ENCODE data around the gene TBX3. TPM values are rescaled to one million over a fixed set of nuclear protein-coding genes. Genes with fewer than 3 reads are reported as not detected.
A peak's percentile ranks its signal among the peaks of the same experiment; 100 is the strongest.

TBX3 gene
- polyA plus RNA-seq, 2 of the 4 experiments (the other 2 are of a cell fraction), result 22.8 to 28.0 TPM

DNA sequence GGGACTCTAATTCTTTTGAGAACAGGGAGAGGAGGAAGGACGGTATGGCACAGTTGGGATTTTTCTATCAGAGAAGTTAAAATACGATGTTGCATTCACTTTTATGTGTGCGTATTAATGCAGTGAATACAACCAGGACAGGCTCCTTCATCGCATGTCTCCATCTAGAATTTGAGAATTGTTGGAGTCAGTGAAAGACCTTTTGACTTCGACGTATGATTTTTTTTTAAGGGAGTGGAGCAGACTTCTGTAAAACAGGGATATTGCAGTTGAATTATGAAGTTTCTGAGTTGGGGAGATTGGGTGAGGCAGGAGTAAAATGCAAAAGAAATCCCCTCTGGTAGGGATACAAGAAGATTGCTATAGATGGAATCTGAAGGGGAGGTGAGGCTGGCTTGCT, 9.6 kb upstream of the TBX3 start:
- Histone ChIP-seq H3K4me2 (no peak overlapping the region), H3K4me1 (no peaks in the 10 kb centered on the region), H3K9me3 (no peaks in the 10 kb centered on the region), H3K4me3 (no peak overlapping the region), H3K27ac (no peak overlapping the region)
- CTCF ChIA-PET, result interaction anchor here (1.0 kb wide), 1 partner anchor 9 kb away, joined by 3 read pairs; no protein-coding TSS in a partner anchor
- FAIRE-seq, result no peak
- DNase-seq (ENCODE audit: low read depth in 1 of 2, low spot score in 1 of 2), result no peak
- 84% methylated on average over 6 of the region's 6 CpGs for WGBS (ENCODE audit: missing lambda C conversion rate)
- TF ChIP-seq, protein P1, sequence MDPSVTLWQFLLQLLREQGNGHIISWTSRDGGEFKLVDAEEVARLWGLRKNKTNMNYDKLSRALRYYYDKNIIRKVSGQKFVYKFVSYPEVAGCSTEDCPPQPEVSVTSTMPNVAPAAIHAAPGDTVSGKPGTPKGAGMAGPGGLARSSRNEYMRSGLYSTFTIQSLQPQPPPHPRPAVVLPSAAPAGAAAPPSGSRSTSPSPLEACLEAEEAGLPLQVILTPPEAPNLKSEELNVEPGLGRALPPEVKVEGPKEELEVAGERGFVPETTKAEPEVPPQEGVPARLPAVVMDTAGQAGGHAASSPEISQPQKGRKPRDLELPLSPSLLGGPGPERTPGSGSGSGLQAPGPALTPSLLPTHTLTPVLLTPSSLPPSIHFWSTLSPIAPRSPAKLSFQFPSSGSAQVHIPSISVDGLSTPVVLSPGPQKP (IDR thresholded peaks at IDR 0.05; ENCODE audit: low read depth, low read length), result no peak
- TF ChIP-seq HDAC2 (IDR thresholded peaks at IDR 0.05), result no peak
- TF ChIP-seq FOXS1 (CRISPR knock-in tag; IDR thresholded peaks at IDR 0.05), result no peak
- TF ChIP-seq ESRRA (IDR thresholded peaks at IDR 0.05; ENCODE audit: borderline replicate concordance, low read length), result no peak
- no peak for TF ChIP-seq PHF8 (IDR thresholded peaks at IDR 0.05; ENCODE audit: borderline replicate concordance, low read depth)
- TF ChIP-seq JUNB (IDR thresholded peaks at IDR 0.05), result no peak
- no peak for TF ChIP-seq KDM5A (IDR thresholded peaks at IDR 0.05)
- TF ChIP-seq, protein P2, sequence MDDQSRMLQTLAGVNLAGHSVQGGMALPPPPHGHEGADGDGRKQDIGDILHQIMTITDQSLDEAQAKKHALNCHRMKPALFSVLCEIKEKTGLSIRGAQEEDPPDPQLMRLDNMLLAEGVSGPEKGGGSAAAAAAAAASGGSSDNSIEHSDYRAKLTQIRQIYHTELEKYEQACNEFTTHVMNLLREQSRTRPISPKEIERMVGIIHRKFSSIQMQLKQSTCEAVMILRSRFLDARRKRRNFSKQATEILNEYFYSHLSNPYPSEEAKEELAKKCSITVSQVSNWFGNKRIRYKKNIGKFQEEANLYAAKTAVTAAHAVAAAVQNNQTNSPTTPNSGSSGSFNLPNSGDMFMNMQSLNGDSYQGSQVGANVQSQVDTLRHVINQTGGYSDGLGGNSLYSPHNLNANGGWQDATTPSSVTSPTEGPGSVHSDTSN (IDR thresholded peaks at IDR 0.05), result no peak
- no peak for TF ChIP-seq RCOR1 (IDR thresholded peaks at IDR 0.05; ENCODE audit: low read depth, low read length)
- no peak for TF ChIP-seq NFE2L2 (conservative IDR thresholded peaks at IDR 0.05; ENCODE audit: low read length)
- no peak for TF ChIP-seq RFX5 (IDR thresholded peaks at IDR 0.05)
- no peak for TF ChIP-seq MAFK (IDR thresholded peaks at IDR 0.05; ENCODE audit: partially characterized antibody)
- ATAC-seq, result no peak
- POLR2A ChIA-PET, result interaction anchor here (1.0 kb wide), 1 partner anchor 9 kb away, joined by 6 read pairs; the partner anchor contains the start of gene TBX3

DNA sequence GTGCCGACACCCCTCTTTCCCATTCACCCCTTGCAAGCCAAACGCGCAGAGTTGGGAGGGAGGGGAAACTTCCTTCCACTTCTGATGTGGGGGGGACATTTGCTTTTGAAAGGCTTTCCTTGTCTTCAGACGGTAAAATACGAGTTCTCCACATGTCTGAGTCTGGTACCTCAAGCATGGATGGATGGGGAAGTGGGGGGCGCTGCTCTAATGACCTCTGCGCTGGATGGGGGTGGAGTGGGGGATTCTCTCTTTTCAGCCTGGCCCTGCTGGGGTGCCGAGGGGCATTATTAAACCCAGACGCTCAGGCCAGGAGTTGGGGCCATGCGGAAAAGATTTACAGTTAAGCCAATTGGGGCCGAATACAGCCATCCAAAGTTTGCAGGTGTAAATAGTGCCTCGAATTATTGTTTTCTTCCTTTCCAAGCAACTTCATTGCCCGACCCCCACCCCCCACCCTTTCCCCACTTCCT, 9.1 kb upstream of the TBX3 start:
- ATAC-seq (no peak), DNase-seq (ENCODE audit: low read depth in 1 of 2, low spot score in 1 of 2) (no peak), FAIRE-seq (no peak)
- ChIA-PET CTCF (no interaction called here), POLR2A (interaction anchor here (1.0 kb wide), 1 partner anchor 9 kb away, joined by 6 read pairs; the partner anchor contains the start of gene TBX3)
- TF ChIP-seq SREBF2 (IDR thresholded peaks at IDR 0.05), result no peak
- no peak for TF ChIP-seq HOXB13 (CRISPR knock-in tag; IDR thresholded peaks at IDR 0.05; ENCODE audit: low read depth)
- no peak for TF ChIP-seq NFE2L2 (conservative IDR thresholded peaks at IDR 0.05; ENCODE audit: low read length)
- WGBS (ENCODE audit: missing lambda C conversion rate), result 51% methylated on average over 13 of the region's 13 CpGs
- H3K4me3 ChIP-seq, result no peak overlapping the region
- H3K4me2 ChIP-seq, result peak overlapping the region; percentile 40; the same call in 2 of the 3 replicates
- H3K27ac ChIP-seq, result peak overlapping the region in 1 of 2 experiments; percentile 43; a peak in 1 of 6 replicates
- no peaks in the 10 kb centered on the region for H3K4me1 ChIP-seq
- H3K9me3 ChIP-seq, result no peaks in the 10 kb centered on the region

DNA sequence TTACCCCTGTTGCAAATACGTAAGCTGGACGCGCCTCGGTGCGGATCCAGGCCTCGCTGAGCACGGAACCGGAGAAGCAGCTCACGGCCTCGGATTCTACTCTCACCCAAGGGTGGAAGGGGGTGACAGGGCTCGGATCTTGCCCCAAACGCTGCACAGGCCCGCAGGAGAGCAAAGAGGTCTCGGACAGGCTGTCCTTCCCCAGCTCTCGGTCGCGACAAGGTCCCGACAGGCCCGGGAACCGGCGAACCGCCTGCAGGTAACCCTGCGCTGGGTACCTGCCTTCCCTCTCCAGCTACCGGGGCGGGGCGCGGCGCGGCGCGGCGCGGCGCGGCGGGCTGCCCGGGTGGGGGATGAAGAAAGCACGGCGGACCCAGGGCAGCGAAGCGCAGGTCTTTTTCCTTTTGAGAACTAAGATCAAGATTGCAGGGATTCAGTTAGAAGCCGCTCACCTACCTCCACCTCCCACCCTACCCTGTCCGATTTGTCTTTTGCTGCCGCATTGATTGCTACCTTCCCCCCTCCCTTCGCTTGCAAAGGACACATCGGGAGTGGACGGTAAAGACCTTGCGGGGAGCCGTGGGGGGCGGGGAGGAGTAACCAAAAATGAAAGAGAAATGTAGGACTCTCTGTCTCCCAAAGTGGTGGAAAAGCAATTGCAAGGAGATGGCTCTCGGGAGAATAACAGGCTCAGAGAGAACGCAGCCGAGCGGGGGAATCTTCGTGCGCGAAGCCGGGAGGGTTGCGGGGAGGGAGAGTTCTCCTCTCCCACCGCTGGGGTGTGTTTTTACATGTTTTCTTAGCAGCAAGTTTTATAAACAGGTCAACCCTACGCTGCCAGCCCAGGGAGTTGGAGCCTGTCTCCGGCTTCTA, 8.4 kb upstream of the TBX3 start:
- FAIRE-seq (no peak), DNase-seq (ENCODE audit: low read depth in 1 of 2, low spot score in 1 of 2) (no peak), ATAC-seq (peak in 1 of 2 experiments; percentile 52; a peak in 3 of 6 replicates)
- ChIA-PET POLR2A (no interaction called here), CTCF (interaction anchor here (1.8 kb wide), 1 partner anchor 24 kb away, joined by 6 read pairs; no protein-coding TSS in a partner anchor)
- Histone ChIP-seq H3K4me1 (no peaks in the 10 kb centered on the region), H3K27ac (peak overlapping the region in 1 of 2 experiments; percentile 43; a peak in 1 of 6 replicates), H3K4me3 (no peak overlapping the region), H3K9me3 (no peaks in the 10 kb centered on the region), H3K4me2 (peak overlapping the region; percentile 40; the same call in 2 of the 3 replicates)
- WGBS (ENCODE audit: missing lambda C conversion rate), result 76% methylated on average over 62 of the region's 62 CpGs
- TF ChIP-seq NFE2L2 (conservative IDR thresholded peaks at IDR 0.05; ENCODE audit: low read length) (no peak), NR3C1 (IDR thresholded peaks at IDR 0.05) (no peak), TFCP2L1 (CRISPR knock-in tag; IDR thresholded peaks at IDR 0.05) (no peak), CHD4 (IDR thresholded peaks at IDR 0.05; ENCODE audit: borderline replicate concordance) (no peak), JUN (IDR thresholded peaks at IDR 0.05) (no peak), POLR2A (IDR thresholded peaks at IDR 0.05; ENCODE audit: low read length) (no peak), RAD21 (conservative IDR thresholded peaks at IDR 0.05 in 1 of 2, IDR thresholded peaks at IDR 0.05 in 1 of 2) (no peak), RARB (CRISPR knock-in tag; IDR thresholded peaks at IDR 0.05) (no peak)
- TF ChIP-seq, protein P1 (IDR thresholded peaks at IDR 0.05; ENCODE audit: low read depth, low read length), result no peak
- TF ChIP-seq, protein P3, sequence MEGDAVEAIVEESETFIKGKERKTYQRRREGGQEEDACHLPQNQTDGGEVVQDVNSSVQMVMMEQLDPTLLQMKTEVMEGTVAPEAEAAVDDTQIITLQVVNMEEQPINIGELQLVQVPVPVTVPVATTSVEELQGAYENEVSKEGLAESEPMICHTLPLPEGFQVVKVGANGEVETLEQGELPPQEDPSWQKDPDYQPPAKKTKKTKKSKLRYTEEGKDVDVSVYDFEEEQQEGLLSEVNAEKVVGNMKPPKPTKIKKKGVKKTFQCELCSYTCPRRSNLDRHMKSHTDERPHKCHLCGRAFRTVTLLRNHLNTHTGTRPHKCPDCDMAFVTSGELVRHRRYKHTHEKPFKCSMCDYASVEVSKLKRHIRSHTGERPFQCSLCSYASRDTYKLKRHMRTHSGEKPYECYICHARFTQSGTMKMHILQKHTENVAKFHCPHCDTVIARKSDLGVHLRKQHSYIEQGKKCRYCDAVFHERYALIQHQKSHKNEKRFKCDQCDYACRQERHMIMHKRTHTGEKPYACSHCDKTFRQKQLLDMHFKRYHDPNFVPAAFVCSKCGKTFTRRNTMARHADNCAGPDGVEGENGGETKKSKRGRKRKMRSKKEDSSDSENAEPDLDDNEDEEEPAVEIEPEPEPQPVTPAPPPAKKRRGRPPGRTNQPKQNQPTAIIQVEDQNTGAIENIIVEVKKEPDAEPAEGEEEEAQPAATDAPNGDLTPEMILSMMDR (IDR thresholded peaks at IDR 0.05), result no peak
- TF ChIP-seq, protein P4, sequence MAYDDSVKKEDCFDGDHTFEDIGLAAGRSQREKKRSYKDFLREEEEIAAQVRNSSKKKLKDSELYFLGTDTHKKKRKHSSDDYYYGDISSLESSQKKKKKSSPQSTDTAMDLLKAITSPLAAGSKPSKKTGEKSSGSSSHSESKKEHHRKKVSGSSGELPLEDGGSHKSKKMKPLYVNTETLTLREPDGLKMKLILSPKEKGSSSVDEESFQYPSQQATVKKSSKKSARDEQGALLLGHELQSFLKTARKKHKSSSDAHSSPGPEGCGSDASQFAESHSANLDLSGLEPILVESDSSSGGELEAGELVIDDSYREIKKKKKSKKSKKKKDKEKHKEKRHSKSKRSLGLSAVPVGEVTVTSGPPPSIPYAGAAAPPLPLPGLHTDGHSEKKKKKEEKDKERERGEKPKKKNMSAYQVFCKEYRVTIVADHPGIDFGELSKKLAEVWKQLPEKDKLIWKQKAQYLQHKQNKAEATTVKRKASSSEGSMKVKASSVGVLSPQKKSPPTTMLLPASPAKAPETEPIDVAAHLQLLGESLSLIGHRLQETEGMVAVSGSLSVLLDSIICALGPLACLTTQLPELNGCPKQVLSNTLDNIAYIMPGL (CRISPR knock-in tag; IDR thresholded peaks at IDR 0.05; ENCODE audit: borderline replicate concordance), result no peak
- TF ChIP-seq, protein P2 (IDR thresholded peaks at IDR 0.05), result no peak

All from A549 (cell line).